Smooth muscle cell (in vitro differentiated cells): ENCODE data around the gene THY1. TPM values are rescaled to one million over a fixed set of nuclear protein-coding genes. Genes with fewer than 3 reads are reported as not detected.
A peak's percentile ranks its signal among the peaks of the same experiment; 100 is the strongest.

Experiments
- DNase-seq: peaks from one replicate; lab custom pipeline; 2025; ENCODE audit not compliant: unreplicated experiment; lab: John Stamatoyannopoulos, UW
- H2AFZ ChIP-seq: fragments of 200-600 bp; sonication (generic); 2 replicates; pipeline ENCODE4 v1.6.0; 2016; ENCODE audit warnings: antibody characterized with exemption, low read depth, mild to moderate bottlenecking
- H3F3A ChIP-seq: fragments of 200-600 bp; sonication (generic); 2 replicates; pipeline ENCODE4 v1.6.0; 2017; ENCODE audit warnings: antibody characterized with exemption, low read depth
- H3K27ac ChIP-seq: fragments of 200-600 bp; sonication (generic); 2 replicates; pipeline ENCODE4 v1.5.1; 2016; ENCODE audit warnings: low read depth, mild to moderate bottlenecking
- H3K27me3 ChIP-seq: fragments of 200-600 bp; sonication (generic); 2 replicates; pipeline ENCODE4 v1.6.1; 2016; ENCODE audit warnings: low read depth, mild to moderate bottlenecking
- H3K36me3 ChIP-seq: fragments of 200-600 bp; sonication (generic); 2 replicates; pipeline ENCODE4 v1.5.1; 2016; ENCODE audit warnings: low read depth
- H3K4me1 ChIP-seq: fragments of 200-600 bp; sonication (generic); 2 replicates; pipeline ENCODE4 v1.5.1; 2016; ENCODE audit warnings: low read depth
- H3K4me2 ChIP-seq: fragments of 200-600 bp; sonication (generic); 2 replicates; pipeline ENCODE4 v1.6.0; 2016; ENCODE audit warnings: mild to moderate bottlenecking
- H3K4me3 ChIP-seq: fragments of 200-600 bp; sonication (generic); 2 replicates; pipeline ENCODE4 v1.5.1; 2016; ENCODE audit warnings: mild to moderate bottlenecking
- H3K79me2 ChIP-seq: fragments of 200-600 bp; sonication (generic); 2 replicates; pipeline ENCODE4 v1.6.0; 2016; ENCODE audit warnings: low read depth, mild to moderate bottlenecking
- H3K9ac ChIP-seq: fragments of 200-600 bp; sonication (generic); 2 replicates; pipeline ENCODE4 v1.6.0; 2016; ENCODE audit warnings: low read depth
- H3K9me3 ChIP-seq: fragments of 200-600 bp; sonication (generic); replicated peaks from 2 replicates; pipeline ENCODE4 v1.5.1; 2016; ENCODE audit warnings: low read depth
- H4K20me1 ChIP-seq: fragments of 200-600 bp; sonication (generic); 2 replicates; pipeline ENCODE4 v1.6.0; 2016; ENCODE audit warnings: low read depth
- WGBS: methylation state at CpG from one replicate; pipeline ENCODE4 v1.1.7; 2016; ENCODE audit warnings: low lambda C conversion rate; 5-methylcytosine and 5-hydroxymethylcytosine counted together
- polyA plus RNA-seq: library from polyadenylated mRNA; unstranded; fragments of >200 nt; fragmentation: Nextera tagmentation; extraction: Ambion mirVana; gene quantifications from 2 replicates; pipeline ENCODE4 v1.2.1, GENCODE V29; 2016
- total RNA-seq: library from RNA; depleted of rRNA; stranded (reverse); fragments of >200 nt; gene quantifications from 2 replicates; pipeline ENCODE4 v1.2.3, GENCODE V29; 2014
- TF ChIP-seq, protein P1 (sequence below): fragments of 200-600 bp; sonication (generic); IDR thresholded peaks from 2 replicates; pipeline ENCODE4 v1.5.1; 2017; ENCODE audit warnings: borderline replicate concordance, mild to moderate bottlenecking, antibody characterized with exemption; ENCODE audit not compliant: insufficient read depth, poor library complexity, severe bottlenecking

THY1 gene
- total and polyA plus RNA-seq, 2 experiments from 2014 or later = 297 to 614 TPM

- no peaks in the 10 kb centered on the region for H3K27me3 ChIP-seq
- H2AFZ ChIP-seq = no peak overlapping the region
- H3K79me2 ChIP-seq = peaks cover 29% of the 10 kb centered on the region
- no peak for DNase-seq
- H3F3A ChIP-seq = peaks cover 5% of the 10 kb centered on the region
- no peak overlapping the region for H3K4me3 ChIP-seq
- 95% methylated on average over 18 of the region's 18 CpGs for WGBS
- H3K36me3 ChIP-seq = no peaks in the 10 kb centered on the region
- H3K9ac ChIP-seq = no peak overlapping the region
- H3K27ac ChIP-seq = peak overlapping the region; percentile 29
- no peaks in the 10 kb centered on the region for H3K9me3 ChIP-seq
- TF ChIP-seq, protein P1, sequence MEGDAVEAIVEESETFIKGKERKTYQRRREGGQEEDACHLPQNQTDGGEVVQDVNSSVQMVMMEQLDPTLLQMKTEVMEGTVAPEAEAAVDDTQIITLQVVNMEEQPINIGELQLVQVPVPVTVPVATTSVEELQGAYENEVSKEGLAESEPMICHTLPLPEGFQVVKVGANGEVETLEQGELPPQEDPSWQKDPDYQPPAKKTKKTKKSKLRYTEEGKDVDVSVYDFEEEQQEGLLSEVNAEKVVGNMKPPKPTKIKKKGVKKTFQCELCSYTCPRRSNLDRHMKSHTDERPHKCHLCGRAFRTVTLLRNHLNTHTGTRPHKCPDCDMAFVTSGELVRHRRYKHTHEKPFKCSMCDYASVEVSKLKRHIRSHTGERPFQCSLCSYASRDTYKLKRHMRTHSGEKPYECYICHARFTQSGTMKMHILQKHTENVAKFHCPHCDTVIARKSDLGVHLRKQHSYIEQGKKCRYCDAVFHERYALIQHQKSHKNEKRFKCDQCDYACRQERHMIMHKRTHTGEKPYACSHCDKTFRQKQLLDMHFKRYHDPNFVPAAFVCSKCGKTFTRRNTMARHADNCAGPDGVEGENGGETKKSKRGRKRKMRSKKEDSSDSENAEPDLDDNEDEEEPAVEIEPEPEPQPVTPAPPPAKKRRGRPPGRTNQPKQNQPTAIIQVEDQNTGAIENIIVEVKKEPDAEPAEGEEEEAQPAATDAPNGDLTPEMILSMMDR = no peak
- no peak overlapping the region for H3K4me2 ChIP-seq
- peaks cover 30% of the 10 kb centered on the region for H4K20me1 ChIP-seq
- peaks cover 16% of the 10 kb centered on the region for H3K4me1 ChIP-seq
Measured at GRCh38 chr11:119419834-119420492, 3.0 kb downstream of the THY1 start.

- peaks cover 30% of the 10 kb centered on the region for H4K20me1 ChIP-seq
- no peak overlapping the region for H2AFZ ChIP-seq
- H3K4me2 ChIP-seq = no peak overlapping the region
- peaks cover 5% of the 10 kb centered on the region for H3F3A ChIP-seq
- WGBS = 93% methylated on average over 5 of the region's 5 CpGs
- peaks cover 16% of the 10 kb centered on the region for H3K4me1 ChIP-seq
- H3K4me3 ChIP-seq = no peak overlapping the region
- peak overlapping the region; percentile 99 for H3K27ac ChIP-seq
- H3K79me2 ChIP-seq = peaks cover 29% of the 10 kb centered on the region
- H3K9me3 ChIP-seq = no peaks in the 10 kb centered on the region
- DNase-seq = no peak
- H3K36me3 ChIP-seq = no peaks in the 10 kb centered on the region
- no peak overlapping the region for H3K9ac ChIP-seq
- TF ChIP-seq, protein P1 = no peak
- no peaks in the 10 kb centered on the region for H3K27me3 ChIP-seq
Measured at GRCh38 chr11:119419246-119419645, 3.7 kb downstream of the THY1 start.

- Histone ChIP-seq H3K4me2 (no peak overlapping the region), H3K27me3 (no peaks in the 10 kb centered on the region), H3K27ac (peak overlapping the region; percentile 99), H3K9me3 (no peaks in the 10 kb centered on the region), H3K79me2 (peaks cover 29% of the 10 kb centered on the region), H4K20me1 (peaks cover 30% of the 10 kb centered on the region), H3K4me1 (peaks cover 16% of the 10 kb centered on the region), H2AFZ (no peak overlapping the region), H3K9ac (no peak overlapping the region), H3F3A (peaks cover 5% of the 10 kb centered on the region), H3K4me3 (no peak overlapping the region), H3K36me3 (no peaks in the 10 kb centered on the region)
- 100% methylated on average over 3 of the region's 4 CpGs for WGBS
- TF ChIP-seq, protein P1 = no peak
- DNase-seq = no peak
Measured at GRCh38 chr11:119418759-119419158, 4.2 kb downstream of the THY1 start.
